GM21717 (cell line): Measurements from ENCODE around the gene RASD2.

Experiments used
- ATAC-seq: cut with Tn5 transposase; IDR thresholded peaks from one replicate; pipeline ENCODE4 v1.9.1; 2021; ENCODE audit warnings: mild to moderate bottlenecking, moderate library complexity; ENCODE audit not compliant: unreplicated experiment

RASD2 gene

DNA sequence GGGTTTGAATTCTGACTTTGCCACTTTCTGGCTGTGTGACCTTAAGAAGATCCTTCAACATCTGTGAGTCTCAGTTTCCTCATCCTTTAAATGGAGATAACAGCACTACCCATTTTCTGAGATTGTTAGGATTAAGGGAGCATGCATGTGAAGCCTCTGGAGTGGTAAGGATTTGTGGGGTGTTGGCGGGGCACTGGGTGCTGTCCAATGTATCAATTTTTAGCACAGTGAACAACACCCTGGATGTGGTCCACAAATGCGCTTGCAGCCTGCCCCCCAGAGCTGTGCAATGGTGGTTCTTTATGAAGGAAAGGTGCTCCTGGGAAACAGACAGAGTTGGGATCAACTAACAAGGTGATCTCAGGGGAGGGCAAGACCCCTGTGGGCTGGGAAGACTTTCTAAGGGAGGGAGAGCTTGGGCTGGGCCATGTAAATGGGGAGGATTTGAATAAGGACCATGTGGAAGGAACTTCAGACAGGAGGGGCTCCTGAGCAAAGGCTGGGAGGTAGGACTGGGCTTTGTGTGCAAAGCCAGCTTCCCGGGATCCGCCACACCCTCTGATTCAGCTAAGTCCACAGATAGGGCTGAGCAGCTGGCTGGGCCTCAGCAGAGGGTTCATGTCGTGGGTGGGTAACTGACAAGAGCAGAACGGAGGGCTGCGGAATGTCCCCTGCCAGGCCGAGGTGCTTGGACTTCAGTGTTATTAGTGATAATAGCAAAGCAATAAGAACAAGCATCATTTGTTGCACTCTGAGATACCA, 22.7 kb upstream of the RASD2 start:
- no peak for ATAC-seq

DNA sequence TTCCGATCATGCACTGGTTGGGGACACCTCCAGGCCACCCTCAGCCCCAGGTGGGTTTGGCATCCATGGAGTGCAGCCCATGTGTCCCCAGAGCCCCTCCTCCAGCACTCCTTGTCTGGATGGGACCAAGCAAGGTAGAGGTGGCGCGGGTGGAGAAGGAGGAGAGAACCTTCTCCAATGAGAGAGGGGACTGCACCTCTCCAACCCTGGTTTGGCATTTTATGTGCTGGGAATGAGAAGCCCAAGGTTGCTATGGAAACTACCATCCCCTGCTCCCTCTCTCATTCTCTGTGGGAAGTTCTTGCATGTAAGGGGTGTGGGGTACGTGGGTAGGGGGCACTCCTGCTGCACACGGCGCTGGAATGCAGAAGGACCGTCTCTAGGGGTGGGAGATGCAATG, 21.8 kb upstream of the RASD2 start:
- no peak for ATAC-seq

DNA sequence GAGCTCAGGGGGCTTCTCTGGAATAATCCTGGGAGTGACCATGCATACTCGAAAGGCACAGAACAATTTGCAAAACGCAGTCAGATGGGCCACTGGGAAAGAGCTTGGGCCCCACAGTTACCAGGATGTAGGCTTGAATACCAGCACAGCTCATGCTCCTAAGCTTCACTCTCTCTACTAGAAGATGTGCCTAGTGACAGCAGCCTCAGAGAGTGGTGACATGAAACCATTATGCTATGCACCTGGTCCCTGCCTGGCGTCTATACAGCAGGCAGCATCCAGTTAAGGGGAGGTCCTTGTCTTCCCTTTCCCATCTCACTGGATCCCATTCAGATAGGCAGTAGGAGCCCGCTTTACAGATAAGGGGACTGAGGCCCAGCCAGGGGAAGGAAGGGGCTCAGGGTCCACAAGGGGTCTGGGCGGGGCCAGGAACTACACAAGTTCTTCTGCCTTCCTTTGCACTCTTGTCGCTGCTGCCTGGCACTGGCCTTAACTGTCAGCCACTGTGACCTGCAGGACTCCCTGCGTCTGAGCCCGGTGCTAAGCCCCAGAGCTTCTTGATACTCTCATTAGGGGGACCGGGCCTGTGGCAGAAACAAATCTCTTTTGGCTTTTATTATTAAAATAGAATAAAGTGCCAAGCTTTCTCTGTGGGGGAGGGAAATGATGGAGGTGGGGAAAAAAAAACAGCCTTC, 21.2 kb upstream of the RASD2 start:
- no peak for ATAC-seq

DNA sequence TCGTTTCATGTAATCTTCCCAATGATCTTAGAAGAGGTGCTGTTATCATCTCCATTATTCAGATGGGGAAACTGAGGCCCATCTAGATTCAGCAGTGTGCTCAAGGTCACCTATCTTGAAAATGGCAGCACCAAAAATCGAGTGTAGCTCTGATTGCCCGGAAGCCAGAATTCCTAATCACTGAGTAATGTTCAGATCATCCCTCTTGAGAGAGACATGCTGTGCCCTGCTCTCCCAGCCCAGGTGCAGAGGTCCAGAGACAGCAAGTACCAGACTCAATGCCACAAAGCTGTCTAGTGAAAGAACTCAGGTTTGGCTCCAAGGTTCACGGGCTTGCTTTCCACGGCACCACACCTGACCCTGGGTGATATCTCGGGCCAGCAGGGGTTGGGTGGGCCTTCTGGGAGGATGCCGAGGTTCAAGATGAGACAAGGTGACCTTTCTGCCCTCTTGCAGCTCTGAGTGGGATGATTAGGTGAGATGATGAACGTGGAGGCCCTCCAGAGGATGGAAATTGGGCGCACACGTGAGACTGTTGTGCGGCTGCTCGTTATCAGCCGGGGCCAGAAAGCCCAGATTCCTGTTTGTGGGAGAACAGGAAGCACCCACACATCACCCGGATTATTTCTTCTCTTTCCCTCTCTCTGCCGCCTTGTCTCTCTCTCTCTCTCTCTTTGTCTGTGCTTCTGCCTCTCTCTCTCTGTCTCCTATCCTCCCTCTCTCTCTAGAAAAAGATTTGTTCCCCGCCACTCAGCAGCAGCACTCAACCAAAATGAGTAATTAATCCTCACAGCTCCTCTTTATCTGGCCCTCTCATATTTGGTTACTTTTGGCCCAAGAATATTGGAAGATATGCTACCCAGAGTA, 19.0 kb upstream of the RASD2 start:
- ATAC-seq = no peak

DNA sequence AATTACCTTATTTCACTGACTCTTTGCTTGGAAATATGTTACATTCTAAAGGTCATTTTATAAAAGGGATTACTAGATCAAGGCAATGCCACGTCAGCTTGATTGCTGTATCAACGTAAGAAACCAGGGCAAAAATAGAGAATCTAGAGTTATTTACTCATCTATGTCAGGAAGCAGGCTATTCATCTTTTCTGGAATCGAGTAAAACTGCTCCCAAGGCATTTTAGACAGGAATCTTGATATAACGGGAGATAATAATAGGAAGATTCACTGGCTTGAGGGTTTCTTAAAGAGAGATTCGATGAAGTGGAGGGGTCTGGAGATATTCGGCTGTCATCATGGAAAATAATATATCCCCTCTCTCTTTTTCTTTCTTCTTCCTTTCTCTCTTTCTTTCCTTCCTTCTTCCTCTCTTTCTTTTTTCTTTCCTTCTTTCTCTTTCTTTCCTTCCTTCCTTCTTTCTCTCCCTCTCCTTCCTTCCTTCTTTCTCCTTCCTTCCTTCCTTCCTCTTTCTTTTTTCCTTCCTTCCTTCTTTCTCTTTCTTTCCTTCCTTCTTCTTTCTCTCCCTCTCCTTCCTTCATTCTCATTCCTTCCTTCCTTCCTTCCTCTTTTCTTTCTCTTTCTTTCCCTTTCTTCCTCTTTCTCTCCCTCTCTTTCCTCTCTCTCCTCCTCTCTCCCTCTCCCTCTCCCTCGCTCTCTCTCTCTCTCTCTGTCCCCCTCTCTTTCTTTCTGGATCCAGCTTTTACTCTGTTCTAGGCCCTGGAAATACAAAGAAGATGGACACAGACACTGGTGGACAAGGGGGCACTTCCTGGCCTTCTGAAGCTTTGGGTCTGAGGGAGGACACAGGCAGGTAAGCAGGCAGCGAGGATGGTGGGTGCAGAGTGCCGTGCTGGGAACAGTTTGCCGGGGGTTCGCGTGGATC, 18.1 kb upstream of the RASD2 start:
- ATAC-seq = no peak

DNA sequence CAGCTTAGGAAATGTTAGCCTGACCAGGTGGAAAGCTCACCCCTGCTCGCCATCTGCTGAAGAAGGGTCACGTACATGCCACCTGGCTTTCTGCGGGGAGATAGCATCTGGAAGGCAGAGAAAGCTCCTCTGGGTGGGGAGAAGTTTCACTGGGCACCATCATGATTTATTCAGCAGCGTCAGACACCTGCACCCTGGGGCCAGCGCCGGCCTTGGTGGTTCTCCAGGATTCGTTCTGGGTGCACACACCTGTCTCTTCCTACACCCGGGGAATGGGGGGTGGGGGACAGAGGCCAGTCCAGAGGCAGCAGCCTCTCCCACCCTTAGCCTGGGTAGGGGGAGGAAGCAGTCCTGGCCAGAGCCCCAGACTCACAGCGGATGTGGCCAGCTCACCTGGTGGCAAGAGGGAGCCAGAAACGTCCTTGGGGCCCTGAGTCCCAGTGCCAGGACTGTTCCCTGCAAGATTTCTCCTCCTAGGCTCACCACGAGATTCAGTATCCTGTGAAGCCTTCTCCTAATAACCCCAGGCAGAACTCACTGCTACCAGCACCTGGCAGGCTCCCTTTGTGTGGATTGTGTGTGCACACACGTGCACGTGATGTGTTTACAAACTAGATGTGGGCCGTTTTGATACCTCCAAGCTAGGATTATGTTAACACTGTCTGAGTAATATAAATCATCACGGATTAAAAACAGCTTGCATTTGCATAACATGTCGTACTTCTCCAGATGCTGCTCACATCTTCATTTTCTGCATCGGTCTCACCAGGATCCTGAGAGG, 17.3 kb upstream of the RASD2 start:
- no peak for ATAC-seq

DNA sequence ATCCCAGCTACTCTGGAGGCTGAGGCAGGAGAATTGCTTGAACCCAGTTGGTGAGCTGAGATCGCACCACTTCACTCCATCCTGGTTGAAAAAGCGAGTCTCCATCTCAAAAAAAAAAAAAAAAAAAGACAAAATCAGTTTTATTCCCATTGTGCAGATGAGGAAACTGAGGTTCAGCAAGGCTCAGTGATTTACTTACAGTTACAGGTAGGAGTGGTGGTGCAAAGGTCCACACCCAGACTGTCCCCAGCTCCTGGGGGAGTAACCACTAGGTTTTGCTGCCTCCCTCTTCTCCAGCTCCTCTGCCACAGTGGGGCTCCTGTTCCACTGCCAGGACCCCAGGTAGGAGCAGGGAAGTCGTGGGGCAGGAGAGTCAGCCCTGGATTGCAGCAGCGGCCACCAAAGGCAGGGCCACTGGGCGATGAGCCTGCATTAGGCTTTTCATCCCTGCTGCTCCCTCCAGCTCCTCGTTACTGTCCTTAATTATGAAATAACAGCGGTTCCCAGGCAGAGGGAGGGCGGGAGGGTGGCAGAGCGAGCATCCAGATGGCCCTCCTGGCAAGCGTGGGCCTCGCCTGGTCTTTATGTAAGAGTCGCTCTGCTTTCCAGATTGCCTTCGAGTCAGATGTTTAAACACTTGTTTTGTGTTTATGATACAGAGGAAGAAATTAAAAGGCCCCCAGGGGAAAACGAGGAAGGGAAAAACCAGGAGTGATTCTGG, 15.5 kb upstream of the RASD2 start:
- no peak for ATAC-seq

DNA sequence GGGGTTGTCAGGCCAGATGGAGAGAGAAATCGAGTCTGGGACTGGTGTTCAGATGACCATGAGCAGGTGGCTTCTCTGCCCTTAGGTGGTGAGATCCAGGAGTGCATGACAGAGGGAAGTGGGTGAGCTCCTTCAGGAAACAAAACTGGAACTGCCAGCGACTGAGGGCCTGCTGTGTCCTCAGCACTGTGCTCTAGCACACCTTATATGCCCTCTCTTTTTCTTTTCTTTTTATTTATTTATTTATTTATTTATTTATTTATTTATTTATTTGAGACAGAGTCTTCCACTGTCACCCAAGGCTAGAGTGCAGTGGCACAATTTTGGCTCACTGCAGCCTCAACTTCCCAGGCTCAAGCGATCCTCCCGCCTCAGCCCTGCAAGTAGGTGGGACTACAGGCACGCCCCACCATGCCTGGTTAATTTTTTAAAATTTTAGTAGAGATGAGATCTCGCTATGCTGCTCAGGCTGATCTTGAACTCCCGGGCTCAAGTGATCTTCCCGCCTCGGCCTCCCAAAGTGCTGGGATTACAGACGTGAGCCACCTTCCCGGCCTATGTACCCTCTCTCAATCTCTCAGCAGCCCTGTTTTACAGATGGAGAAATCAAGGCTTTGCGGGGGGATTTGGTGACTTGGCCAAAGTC, 14.8 kb upstream of the RASD2 start:
- no peak for ATAC-seq

DNA sequence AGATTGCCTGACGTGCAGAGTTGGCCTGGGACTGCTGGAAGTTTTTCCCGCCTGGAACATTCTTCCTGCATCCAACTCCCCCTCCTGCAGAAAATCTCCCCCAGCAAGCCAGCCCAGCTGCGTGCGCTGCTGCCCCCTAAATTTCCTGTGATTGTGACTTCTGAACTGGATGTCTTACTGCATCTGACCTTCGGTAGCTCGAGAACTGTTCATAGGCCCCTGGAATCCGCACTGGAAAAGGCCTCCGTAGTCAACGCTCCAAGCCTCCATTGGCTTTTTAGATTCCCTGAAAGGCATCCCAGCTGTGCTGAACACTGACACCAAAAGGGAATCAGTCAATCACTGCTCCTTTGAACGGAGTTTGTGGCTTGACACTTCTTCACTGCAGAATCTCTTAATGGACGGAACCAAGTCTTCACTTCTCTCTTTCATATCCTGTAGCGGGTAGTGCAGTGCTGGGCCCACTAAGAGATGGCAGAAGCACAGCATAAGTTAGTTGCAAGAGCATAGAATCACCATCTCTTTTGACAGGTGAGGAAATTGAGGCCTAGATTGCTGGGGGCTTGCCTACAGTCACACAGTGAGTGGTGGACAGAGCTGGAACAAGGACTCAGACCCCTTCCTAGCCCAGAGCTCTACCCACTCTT, 14.2 kb upstream of the RASD2 start:
- no peak for ATAC-seq

DNA sequence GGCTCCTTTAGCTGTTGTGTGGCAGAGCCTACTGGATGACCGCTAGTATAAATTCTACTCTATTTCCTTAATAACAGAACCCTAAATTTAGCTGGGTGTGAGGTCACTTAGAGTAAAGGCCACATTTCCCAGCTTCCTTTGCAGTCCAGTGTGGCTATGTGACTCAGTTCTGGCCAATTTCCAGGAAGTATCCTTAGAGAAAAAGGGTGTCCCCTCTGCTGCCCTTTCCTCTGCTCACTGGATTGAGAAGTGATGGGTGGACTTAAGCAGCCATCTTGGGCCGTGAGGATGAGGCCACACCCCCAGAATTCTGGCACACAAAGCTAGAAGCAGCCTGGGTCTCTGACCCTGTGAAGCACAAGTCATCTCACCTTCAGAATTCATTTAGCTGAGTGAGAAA, 11.7 kb upstream of the RASD2 start:
- ATAC-seq = no peak

DNA sequence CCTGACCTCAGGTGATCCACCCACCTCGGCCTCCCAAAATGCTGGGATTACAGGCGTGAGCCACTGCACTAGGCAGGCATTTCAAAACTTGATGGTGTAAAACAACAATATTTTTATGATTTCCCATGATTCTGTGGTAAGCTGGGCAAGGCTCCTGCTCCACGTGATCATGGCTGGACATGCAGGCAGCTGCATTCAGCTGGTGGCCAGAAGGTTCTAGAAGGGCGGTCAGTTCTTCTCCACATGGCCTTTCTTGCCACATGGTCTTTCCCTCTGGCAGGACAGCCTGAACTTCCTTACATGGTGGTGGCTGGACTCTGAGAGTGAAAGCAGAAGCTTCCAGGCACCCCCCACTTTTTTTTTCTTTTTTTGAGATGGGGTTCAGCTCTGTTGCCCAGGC, 9.9 kb upstream of the RASD2 start:
- ATAC-seq = no peak

DNA sequence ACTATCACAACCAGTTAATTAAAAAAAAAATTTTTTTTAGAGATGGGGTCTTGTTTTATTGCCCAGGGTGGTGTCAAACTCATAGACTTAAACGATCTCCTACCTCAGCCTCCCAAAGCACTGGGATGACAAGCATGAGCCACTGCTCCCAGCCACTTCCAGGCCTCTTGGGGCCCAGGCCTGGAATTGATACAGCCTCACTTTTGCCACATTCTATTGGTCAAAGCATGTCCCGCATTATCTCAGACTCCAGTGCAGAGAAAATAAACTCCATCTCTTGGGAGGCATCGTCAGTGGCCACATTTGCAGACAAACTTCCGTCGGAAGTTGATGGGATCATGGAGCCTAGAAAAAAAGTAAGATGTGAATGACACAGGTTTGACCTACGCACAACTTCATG, 9.4 kb upstream of the RASD2 start:
- ATAC-seq = no peak

DNA sequence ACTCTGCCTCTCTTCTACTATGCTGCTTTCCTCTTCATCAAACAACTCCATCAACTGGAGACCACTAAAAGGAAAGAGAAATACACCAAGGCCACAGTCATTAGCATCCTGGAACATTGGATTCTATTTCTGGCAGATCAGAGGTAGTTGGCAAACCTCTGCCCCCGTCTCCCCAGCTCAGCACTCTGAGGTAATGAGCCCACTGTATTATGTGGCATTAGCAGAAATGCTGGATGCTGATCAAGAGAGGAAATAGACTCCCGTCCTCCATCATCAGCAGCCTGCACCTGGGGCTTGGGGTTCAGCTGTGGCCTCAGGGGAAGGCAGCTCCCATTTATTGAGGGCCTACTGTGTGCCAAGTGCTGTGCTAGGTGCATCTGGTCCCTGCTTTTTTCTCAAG, 9.0 kb upstream of the RASD2 start:
- ATAC-seq = no peak

DNA sequence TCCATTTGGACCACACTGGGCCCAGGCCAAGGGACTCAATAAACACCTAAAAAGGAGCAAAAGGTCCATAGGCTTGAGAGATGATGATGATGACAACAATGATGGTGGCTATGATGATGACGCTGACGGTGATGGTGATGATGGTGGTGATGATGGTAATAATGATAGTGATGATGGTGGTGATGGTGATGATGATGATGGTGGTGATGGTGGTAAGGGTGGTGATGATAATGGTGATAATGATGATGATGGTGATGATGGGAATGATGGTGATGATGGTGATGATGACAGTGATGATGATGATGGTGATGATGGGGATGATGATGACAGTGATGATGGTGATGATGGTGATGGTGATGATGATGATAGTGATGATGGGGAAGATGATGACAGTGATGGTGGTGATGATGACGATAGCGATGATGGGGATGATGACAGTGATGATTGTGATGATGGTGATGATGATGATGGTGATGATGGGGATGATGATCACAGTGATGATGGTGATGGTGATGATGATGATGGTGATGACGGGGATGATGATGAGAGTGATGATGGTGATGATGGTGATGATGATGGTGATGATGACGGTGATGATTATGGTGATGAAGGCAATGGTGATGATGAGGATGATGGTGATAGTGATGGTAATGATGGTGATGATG, 7.1 kb upstream of the RASD2 start:
- no peak for ATAC-seq

DNA sequence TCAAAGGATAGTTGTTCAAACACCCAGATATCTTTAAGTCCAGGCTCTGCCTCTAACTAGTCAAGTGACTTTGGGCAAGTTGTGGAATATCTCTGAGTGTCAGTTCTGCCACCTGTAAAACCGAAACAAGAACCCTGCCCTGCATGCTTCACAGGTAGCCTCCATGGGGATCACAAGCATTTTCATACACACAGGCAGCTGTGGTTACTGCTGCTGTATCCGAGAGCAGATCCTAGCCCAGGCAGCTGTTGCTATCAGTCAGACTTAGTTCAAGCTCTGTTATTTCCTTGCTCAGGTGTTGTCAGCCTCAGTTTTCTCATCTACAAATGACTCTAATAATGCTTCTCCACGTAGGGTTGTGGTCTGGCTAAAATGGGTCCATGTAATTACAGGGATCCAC, 6.5 kb upstream of the RASD2 start:
- ATAC-seq = no peak

DNA sequence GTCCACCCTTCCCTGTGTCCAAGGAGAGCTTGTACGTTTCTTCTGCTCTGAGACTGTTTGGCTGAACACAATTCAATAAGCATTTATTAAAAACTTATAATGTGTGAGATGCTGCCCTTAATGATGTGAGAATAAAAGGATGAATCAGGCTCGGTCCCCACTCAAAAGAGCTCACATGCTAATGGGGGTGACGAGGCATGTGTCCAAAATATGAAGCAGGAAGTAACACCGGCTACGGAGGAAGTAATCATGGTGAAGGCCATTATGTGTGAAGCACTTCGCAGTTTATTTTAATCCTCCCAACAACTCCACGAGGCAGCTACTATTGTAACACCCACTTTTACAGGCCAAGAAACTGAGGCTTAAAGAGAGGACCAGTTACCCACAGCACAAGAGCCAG, 3.4 kb upstream of the RASD2 start:
- no peak for ATAC-seq

DNA sequence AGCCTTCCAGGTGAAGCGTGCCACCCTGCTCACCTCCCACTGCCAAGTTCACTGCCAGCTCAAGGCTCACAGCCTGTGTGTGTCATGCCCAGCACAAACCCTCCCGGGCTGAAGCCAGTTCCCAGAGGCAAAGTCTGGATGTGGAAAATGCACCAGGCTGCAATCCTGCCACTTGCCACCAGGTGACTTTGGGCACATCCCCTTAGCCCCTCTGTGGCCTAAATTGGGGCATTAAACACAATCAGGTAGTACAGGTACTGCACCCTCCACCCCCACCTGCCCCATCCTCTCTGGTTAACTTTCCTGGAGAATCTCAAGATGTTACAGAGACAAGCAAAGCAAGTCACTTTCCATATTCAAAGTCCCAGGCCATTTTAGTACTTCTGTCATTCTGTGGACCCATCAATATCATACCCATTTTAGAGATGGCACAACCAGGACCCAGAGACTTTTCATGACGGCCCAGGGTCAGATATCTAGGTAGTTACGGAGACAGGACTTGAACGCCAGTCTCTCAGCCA, 1.8 kb upstream of the RASD2 start:
- no peak for ATAC-seq

DNA sequence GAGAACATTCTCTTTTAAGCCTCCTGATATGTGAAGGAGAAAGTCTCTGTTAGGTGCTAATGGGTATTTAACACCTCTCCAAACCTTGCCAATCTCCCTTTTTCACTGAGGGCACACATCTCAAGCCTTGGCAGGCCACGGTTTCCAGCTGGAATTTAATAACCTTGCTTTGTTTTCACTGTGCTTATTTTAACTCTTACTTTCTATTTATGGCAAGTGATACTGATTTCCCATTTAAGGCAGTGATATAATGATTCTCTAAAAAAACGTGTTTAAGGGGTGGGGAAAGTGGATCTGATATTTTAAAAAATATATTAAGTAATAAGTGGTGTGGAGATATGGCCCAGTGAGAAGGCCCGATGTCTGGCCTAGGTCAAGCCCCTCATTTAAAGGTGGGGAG, 1.1 kb upstream of the RASD2 start:
- ATAC-seq = no peak
